HG02852 (cell line): ENCODE measurements around the gene CEP128.
"Not testable (repeated sequence)": the region's sequence is repeated elsewhere in the genome, so short reads cannot be mapped to it uniquely, and the experiment has no call there.

Experiments
- ATAC-seq: cut with Tn5 transposase; IDR thresholded peaks from one replicate; pipeline ENCODE4 v1.9.1; 2021; ENCODE audit warnings: mild to moderate bottlenecking, moderate library complexity; ENCODE audit not compliant: unreplicated experiment

Gene CEP128

GRCh38 chr14:80954687-80955299, 13.3 kb upstream of the CEP128 start:
- no peak for ATAC-seq

- not testable (repeated sequence) for ATAC-seq
Observed at GRCh38 chr14:80953211-80953610, 11.7 kb upstream of the CEP128 start.

- no peak for ATAC-seq
Observed at GRCh38 chr14:80951491-80951890, 10.0 kb upstream of the CEP128 start.

GRCh38 chr14:80948291-80948690, 6.8 kb upstream of the CEP128 start:
- ATAC-seq, result no peak

- no peak for ATAC-seq
Observed at GRCh38 chr14:80946797-80947196, 5.3 kb upstream of the CEP128 start.

GRCh38 chr14:80946187-80946586, 4.6 kb upstream of the CEP128 start:
- ATAC-seq, result no peak

GRCh38 chr14:80944861-80945617, 3.5 kb upstream of the CEP128 start:
- no peak for ATAC-seq

GRCh38 chr14:80942191-80942600, 658 bp upstream of the CEP128 start:
- ATAC-seq, result peak; percentile 17

GRCh38 chr14:80940146-80940545, 1.4 kb downstream of the CEP128 start:
- ATAC-seq, result no peak

GRCh38 chr14:80933686-80934085, 7.9 kb downstream of the CEP128 start:
- ATAC-seq, result no peak

- ATAC-seq, result no peak
Observed at GRCh38 chr14:80933282-80933681, 8.3 kb downstream of the CEP128 start.

GRCh38 chr14:80930836-80931389, 10.6 kb downstream of the CEP128 start:
- peak; percentile 98 for ATAC-seq

GRCh38 chr14:80930095-80930494, 11.4 kb downstream of the CEP128 start:
- no peak for ATAC-seq

GRCh38 chr14:80927083-80927989, 14.2 kb downstream of the CEP128 start:
- no peak for ATAC-seq

- no peak for ATAC-seq
Observed at GRCh38 chr14:80926397-80927082, 15.0 kb downstream of the CEP128 start.

GRCh38 chr14:80924365-80925103, 17.0 kb downstream of the CEP128 start:
- ATAC-seq, result no peak

- no peak for ATAC-seq
Observed at GRCh38 chr14:80923368-80923767, 18.2 kb downstream of the CEP128 start.

GRCh38 chr14:80919622-80920021, 21.9 kb downstream of the CEP128 start:
- no peak for ATAC-seq

GRCh38 chr14:80912013-80912412, 29.5 kb downstream of the CEP128 start:
- not testable (repeated sequence) for ATAC-seq

- ATAC-seq, result no peak
Observed at GRCh38 chr14:80906946-80907345, 34.6 kb downstream of the CEP128 start.
